Measurements from ENCODE around the gene CSK. TPM values are rescaled to one million over a fixed set of nuclear protein-coding genes. Genes with fewer than 3 reads are reported as not detected.

The CSK gene
- total RNA-seq, 2 donors from 2014 or later: 11.2 to 15.2 TPM

GRCh38 chr15:74792227-74793016 is 10.5 kb downstream of the CSK start:
- ATAC-seq (no peak), DNase-seq (no peak)
- Histone ChIP-seq H3K4me1 (peaks cover 20% of the 10 kb centered on the region), H3K27ac (no peak overlapping the region), H3K4me3 (no peak overlapping the region), H3K36me3 (replicated peaks in 1 of 2; ENCODE audit: insufficient read depth in 1 of 2, low read depth in 2 of 2) (no peaks in the 10 kb centered on the region), H3K27me3 (no peaks in the 10 kb centered on the region), H3K9me3 (no peaks in the 10 kb centered on the region)
- no peak for TF ChIP-seq POLR2A (IDR thresholded peaks at IDR 0.05)
- no peak for TF ChIP-seq CTCF (IDR thresholded peaks at IDR 0.05)
- intact Hi-C loops (cut with DNase I): no loop called here
- WGBS, 2 donors: 70 to 76% methylated on average over 6 to 11 of the region's 12 CpGs

- DNase-seq (no peak), ATAC-seq (no peak)
- intact Hi-C loops (cut with DNase I): no loop called here
- H3K4me1 ChIP-seq: peaks cover 25% of the 10 kb centered on the region
- H3K27ac ChIP-seq: no peak overlapping the region
- WGBS, 2 donors: 64 to 85% methylated on average over 10 to 12 of the region's 12 CpGs
- TF ChIP-seq CTCF (IDR thresholded peaks at IDR 0.05): no peak
- TF ChIP-seq POLR2A (IDR thresholded peaks at IDR 0.05): no peak
- no peak overlapping the region for H3K4me3 ChIP-seq
- H3K9me3 ChIP-seq: no peaks in the 10 kb centered on the region
- H3K36me3 ChIP-seq (replicated peaks in 1 of 2; ENCODE audit: insufficient read depth in 1 of 2, low read depth in 2 of 2): no peaks in the 10 kb centered on the region
- H3K27me3 ChIP-seq: no peaks in the 10 kb centered on the region
Measured at GRCh38 chr15:74793135-74794028, 11.5 kb downstream of the CSK start.

- peaks cover 26% of the 10 kb centered on the region for H3K4me1 ChIP-seq
- H3K27ac ChIP-seq: no peak overlapping the region
Measured at GRCh38 chr15:74794248-74794969, 12.5 kb downstream of the CSK start.

GRCh38 chr15:74794970-74795349 is 13.1 kb downstream of the CSK start:
- no peak overlapping the region for H3K4me3 ChIP-seq
- no peak for TF ChIP-seq POLR2A (IDR thresholded peaks at IDR 0.05)
- no peak for TF ChIP-seq CTCF (IDR thresholded peaks at IDR 0.05)
- no peak for DNase-seq
- no peaks in the 10 kb centered on the region for H3K36me3 ChIP-seq (replicated peaks in 1 of 2; ENCODE audit: insufficient read depth in 1 of 2, low read depth in 2 of 2)
- intact Hi-C loops (cut with DNase I): no loop called here
- H3K27me3 ChIP-seq: no peaks in the 10 kb centered on the region
- WGBS, 2 donors: 88 to 98% methylated on average over 5 to 9 of the region's 9 CpGs
- peaks cover 24% of the 10 kb centered on the region for H3K4me1 ChIP-seq
- H3K27ac ChIP-seq: no peak overlapping the region
- no peaks in the 10 kb centered on the region for H3K9me3 ChIP-seq
- no peak for ATAC-seq

More at GRCh38 chr15:74794248-74794969, 12.5 kb downstream of the CSK start:
- DNase-seq (no peak), ATAC-seq (no peak)
- Histone ChIP-seq H3K27me3 (no peaks in the 10 kb centered on the region), H3K4me3 (no peak overlapping the region), H3K9me3 (no peaks in the 10 kb centered on the region), H3K36me3 (replicated peaks in 1 of 2; ENCODE audit: insufficient read depth in 1 of 2, low read depth in 2 of 2) (no peaks in the 10 kb centered on the region)
- intact Hi-C loops (cut with DNase I): no loop called here
- WGBS, 2 donors: 86 to 91% methylated on average over 4 to 6 of the region's 9 CpGs
- TF ChIP-seq POLR2A (IDR thresholded peaks at IDR 0.05) (no peak), CTCF (IDR thresholded peaks at IDR 0.05) (no peak)
